ENCODE results near the gene RPL10A.

The RPL10A gene

GRCh38 chr6:35488517-35488862 is 20.3 kb downstream of the RPL10A start:
- no peak for FAIRE-seq
- DNase-seq (ENCODE audit: extremely low spot score, insufficient read length, low read depth), result no peak

GRCh38 chr6:35489066-35489465 is 20.9 kb downstream of the RPL10A start:
- no peak for DNase-seq (ENCODE audit: extremely low spot score, insufficient read length, low read depth)

GRCh38 chr6:35489995-35490791 is 22.0 kb downstream of the RPL10A start:
- FAIRE-seq (no peak), DNase-seq (ENCODE audit: extremely low spot score, insufficient read length, low read depth) (no peak)

More at GRCh38 chr6:35489066-35489465, 20.9 kb downstream of the RPL10A start:
- FAIRE-seq, result no peak

GRCh38 chr6:35490821-35491557 is 22.8 kb downstream of the RPL10A start:
- DNase-seq (ENCODE audit: extremely low spot score, insufficient read length, low read depth), result no peak
- FAIRE-seq, result no peak

GRCh38 chr6:35491558-35492257 is 23.5 kb downstream of the RPL10A start:
- DNase-seq (ENCODE audit: extremely low spot score, insufficient read length, low read depth) (no peak), FAIRE-seq (no peak)

- no peak for FAIRE-seq
- no peak for DNase-seq (ENCODE audit: extremely low spot score, insufficient read length, low read depth)
Measured at GRCh38 chr6:35492258-35492973, 24.2 kb downstream of the RPL10A start.

GRCh38 chr6:35492974-35493284 is 24.7 kb downstream of the RPL10A start:
- no peak for FAIRE-seq
- no peak for DNase-seq (ENCODE audit: extremely low spot score, insufficient read length, low read depth)

GRCh38 chr6:35493307-35493983 is 25.2 kb downstream of the RPL10A start:
- DNase-seq (ENCODE audit: extremely low spot score, insufficient read length, low read depth) (no peak), FAIRE-seq (no peak)

- DNase-seq (ENCODE audit: extremely low spot score, insufficient read length, low read depth) (no peak), FAIRE-seq (no peak)
Measured at GRCh38 chr6:35494161-35494563, 26.0 kb downstream of the RPL10A start.

- no peak for DNase-seq (ENCODE audit: extremely low spot score, insufficient read length, low read depth)
- no peak for FAIRE-seq
Measured at GRCh38 chr6:35495258-35496035, 27.2 kb downstream of the RPL10A start.

GRCh38 chr6:35496036-35496840 is 28.0 kb downstream of the RPL10A start:
- FAIRE-seq (no peak), DNase-seq (ENCODE audit: extremely low spot score, insufficient read length, low read depth) (no peak)

- DNase-seq (ENCODE audit: extremely low spot score, insufficient read length, low read depth) (peak; percentile 73), FAIRE-seq (no peak)
Measured at GRCh38 chr6:35496841-35497570, 28.8 kb downstream of the RPL10A start, which contains the start of gene TEAD3. TEAD3 (minus strand) TSS chr6:35497079.

- DNase-seq (ENCODE audit: extremely low spot score, insufficient read length, low read depth) (peak; percentile 23), FAIRE-seq (no peak)
Measured at GRCh38 chr6:35497571-35498421, 29.6 kb downstream of the RPL10A start.

GRCh38 chr6:35498422-35499067 is 30.3 kb downstream of the RPL10A start:
- no peak for FAIRE-seq
- DNase-seq (ENCODE audit: extremely low spot score, insufficient read length, low read depth), result no peak

GRCh38 chr6:35499372-35499771 is 31.2 kb downstream of the RPL10A start:
- no peak for DNase-seq (ENCODE audit: extremely low spot score, insufficient read length, low read depth)
- FAIRE-seq, result no peak

- no peak for DNase-seq (ENCODE audit: extremely low spot score, insufficient read length, low read depth)
- no peak for FAIRE-seq
Measured at GRCh38 chr6:35500782-35501181, 32.6 kb downstream of the RPL10A start.
